ENCODE data around the gene TNNI2. TPM values are rescaled to one million over a fixed set of nuclear protein-coding genes. Genes with fewer than 3 reads are reported as not detected.

The TNNI2 gene
- total RNA-seq, 1 donor = not detected

- no peak for DNase-seq (ENCODE audit: low read depth)
- TF ChIP-seq, protein P1, sequence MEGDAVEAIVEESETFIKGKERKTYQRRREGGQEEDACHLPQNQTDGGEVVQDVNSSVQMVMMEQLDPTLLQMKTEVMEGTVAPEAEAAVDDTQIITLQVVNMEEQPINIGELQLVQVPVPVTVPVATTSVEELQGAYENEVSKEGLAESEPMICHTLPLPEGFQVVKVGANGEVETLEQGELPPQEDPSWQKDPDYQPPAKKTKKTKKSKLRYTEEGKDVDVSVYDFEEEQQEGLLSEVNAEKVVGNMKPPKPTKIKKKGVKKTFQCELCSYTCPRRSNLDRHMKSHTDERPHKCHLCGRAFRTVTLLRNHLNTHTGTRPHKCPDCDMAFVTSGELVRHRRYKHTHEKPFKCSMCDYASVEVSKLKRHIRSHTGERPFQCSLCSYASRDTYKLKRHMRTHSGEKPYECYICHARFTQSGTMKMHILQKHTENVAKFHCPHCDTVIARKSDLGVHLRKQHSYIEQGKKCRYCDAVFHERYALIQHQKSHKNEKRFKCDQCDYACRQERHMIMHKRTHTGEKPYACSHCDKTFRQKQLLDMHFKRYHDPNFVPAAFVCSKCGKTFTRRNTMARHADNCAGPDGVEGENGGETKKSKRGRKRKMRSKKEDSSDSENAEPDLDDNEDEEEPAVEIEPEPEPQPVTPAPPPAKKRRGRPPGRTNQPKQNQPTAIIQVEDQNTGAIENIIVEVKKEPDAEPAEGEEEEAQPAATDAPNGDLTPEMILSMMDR (IDR thresholded peaks at IDR 0.05; ENCODE audit: insufficient read depth, low read depth, low read length) = no peak
- no peak overlapping the region for H3K4me3 ChIP-seq (ENCODE audit: low read depth, low read length)
These were observed 583 bp downstream of the TNNI2 start for GRCh38 chr11:1839204-1839923.

GRCh38 chr11:1839924-1840779, 1.4 kb downstream of the TNNI2 start:
- DNase-seq (ENCODE audit: low read depth) = no peak
- TF ChIP-seq, protein P1 (IDR thresholded peaks at IDR 0.05; ENCODE audit: insufficient read depth, low read depth, low read length) = no peak
- H3K4me3 ChIP-seq (ENCODE audit: low read depth, low read length) = no peak overlapping the region

DNA sequence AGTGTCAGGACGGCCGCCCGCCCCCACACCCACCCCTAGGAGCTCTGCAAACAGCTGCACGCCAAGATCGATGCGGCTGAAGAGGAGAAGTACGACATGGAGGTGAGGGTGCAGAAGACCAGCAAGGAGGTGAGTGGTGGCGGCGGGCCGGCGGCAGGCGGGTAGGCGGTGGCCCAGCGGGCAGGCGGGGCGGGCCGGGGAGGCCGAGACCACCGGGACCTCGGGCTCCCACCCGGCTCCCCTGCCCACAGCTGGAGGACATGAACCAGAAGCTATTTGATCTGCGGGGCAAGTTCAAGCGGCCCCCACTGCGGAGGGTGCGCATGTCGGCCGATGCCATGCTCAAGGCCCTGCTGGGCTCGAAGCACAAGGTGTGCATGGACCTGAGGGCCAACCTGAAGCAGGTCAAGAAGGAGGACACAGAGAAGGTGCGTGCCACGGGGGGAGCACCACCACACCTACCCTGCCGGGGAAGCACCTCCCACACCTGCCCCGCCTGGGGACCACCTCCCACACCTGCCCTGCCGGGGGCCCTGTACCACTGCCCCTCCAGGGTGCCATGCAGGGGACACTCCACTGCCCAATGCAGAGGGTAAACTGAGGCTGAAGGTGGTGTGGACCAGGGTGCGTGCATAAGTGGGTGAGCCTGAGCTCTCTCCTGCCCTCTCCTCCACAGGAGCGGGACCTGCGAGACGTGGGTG, 2.1 kb downstream of the TNNI2 start:
- TF ChIP-seq, protein P1 (IDR thresholded peaks at IDR 0.05; ENCODE audit: insufficient read depth, low read depth, low read length) = no peak
- no peak for DNase-seq (ENCODE audit: low read depth)
- H3K4me3 ChIP-seq (ENCODE audit: low read depth, low read length) = no peak overlapping the region

DNA sequence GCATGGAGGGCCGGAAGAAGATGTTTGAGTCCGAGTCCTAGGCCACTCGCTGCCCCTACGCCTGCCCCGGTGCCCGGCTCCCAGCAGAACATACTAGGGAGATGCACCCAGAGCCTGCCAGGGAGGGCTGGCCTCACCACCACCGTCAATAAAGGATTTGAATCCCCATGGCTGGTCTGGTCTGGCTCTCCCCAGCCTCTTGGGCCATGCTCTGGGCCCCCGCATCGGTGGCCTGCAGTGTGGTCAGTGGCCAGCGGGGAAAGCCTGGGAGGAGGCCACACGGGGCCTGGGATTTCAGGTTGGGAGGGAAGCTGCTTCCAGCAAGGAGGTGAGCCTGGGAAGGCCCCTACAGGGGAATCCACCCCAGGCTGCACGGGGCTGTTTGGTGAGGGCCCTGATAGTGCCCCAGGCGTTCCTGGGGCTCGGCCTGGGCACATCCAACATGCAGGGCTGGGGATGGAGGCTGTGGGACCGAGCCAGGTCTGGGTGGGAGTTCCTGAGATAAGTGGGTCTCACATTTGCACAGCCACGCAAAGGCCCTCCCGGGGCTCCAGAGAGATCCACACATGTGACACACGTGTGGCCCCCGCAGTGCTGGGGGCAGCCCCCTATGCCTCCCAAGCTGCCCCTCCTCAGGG, 2.8 kb downstream of the TNNI2 start:
- TF ChIP-seq, protein P1 (IDR thresholded peaks at IDR 0.05; ENCODE audit: insufficient read depth, low read depth, low read length) = no peak
- no peak for DNase-seq (ENCODE audit: low read depth)
- H3K4me3 ChIP-seq (ENCODE audit: low read depth, low read length) = no peak overlapping the region

DNA sequence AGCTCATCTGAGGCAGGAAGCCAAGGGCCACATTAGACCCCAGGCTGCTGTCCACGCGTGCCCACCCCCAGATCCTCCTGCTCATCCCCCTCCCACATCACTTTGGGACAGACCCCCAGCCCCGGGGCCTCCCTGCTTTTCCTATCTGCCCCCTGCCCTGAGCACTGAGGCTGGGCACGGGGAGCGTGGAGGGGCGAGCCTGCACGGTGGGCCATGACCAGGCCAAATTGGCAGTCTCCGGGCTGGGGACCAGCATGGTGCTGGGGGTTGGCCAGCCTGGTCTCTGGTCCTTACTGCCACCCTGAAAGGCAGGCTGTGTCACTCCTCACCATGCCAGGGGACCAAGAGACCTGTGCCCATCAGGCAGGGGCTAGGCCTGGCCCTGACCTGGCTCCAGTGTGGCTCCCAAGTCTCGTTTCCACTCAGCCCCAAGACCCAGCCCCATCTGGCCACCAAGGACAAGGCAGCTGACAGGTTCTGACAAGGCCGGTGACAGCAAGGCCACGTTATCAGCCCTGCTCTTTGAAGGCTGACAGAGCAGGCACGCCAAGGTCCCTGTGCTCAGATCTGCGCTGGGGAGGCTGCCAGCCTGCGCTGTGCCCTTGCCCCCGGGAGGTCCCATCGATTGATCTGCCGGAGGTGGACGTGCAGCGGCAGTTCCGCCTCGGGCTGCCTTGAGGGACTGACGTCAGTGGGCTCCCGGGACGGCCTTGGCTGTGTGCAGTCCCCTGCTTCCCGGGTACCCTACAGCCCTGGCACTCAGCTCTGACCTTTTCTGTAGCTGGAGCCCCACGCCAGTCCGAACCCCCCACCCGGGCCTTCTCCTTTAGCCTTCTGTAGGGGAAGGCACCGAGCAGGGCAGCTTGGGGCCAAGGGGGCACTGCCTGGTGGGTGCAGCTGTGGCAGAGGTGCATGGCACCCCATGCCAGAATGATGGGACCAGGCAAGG, 3.6 kb downstream of the TNNI2 start:
- TF ChIP-seq, protein P1 (IDR thresholded peaks at IDR 0.05; ENCODE audit: insufficient read depth, low read depth, low read length) = no peak
- DNase-seq (ENCODE audit: low read depth) = no peak

More for the DNA sequence above, 3.6 kb downstream of the TNNI2 start:
- no peak overlapping the region for H3K4me3 ChIP-seq (ENCODE audit: low read depth, low read length)
